H9 (cell line): ENCODE data around the gene FBXL20. TPM values are rescaled to one million over a fixed set of nuclear protein-coding genes. Genes with fewer than 3 reads are reported as not detected.

Source experiments
- DNase-seq: peaks from one replicate; pipeline ENCODE4 v3.0.0-alpha.2; 2017
- H2AFZ ChIP-seq: one replicate; pipeline ENCODE4 v1.6.1; 2013; ENCODE audit warnings: mild to moderate bottlenecking, low read length, control low read depth, moderate library complexity
- H2AK5ac ChIP-seq: 2 replicates; pipeline ENCODE4 v1.6.1; 2013; ENCODE audit warnings: low read length, control low read depth, mixed read lengths; ENCODE audit not compliant: insufficient read length
- H2BK120ac ChIP-seq: one replicate; pipeline ENCODE4 v1.6.1; 2013; ENCODE audit warnings: low read depth, mild to moderate bottlenecking, low read length, control low read depth, inconsistent platforms; ENCODE audit not compliant: poor library complexity, severe bottlenecking
- H2BK12ac ChIP-seq: 2 replicates; pipeline ENCODE4 v1.6.1; 2013; ENCODE audit warnings: low read length, control low read depth, mixed read lengths, low read depth; ENCODE audit not compliant: insufficient read length
- H2BK15ac ChIP-seq: 2 replicates; pipeline ENCODE4 v1.6.1; 2013; ENCODE audit warnings: low read depth, low read length, control low read depth
- H2BK20ac ChIP-seq: one replicate; pipeline ENCODE4 v1.6.1; 2013; ENCODE audit warnings: low read depth, mild to moderate bottlenecking, low read length, control low read depth, inconsistent platforms; ENCODE audit not compliant: poor library complexity, severe bottlenecking
- H2BK5ac ChIP-seq: 2 replicates; pipeline ENCODE4 v1.6.1; 2013; ENCODE audit warnings: low read length, control low read depth, mixed read lengths; ENCODE audit not compliant: insufficient read length
- H3K14ac ChIP-seq: 2 replicates; pipeline ENCODE4 v1.6.1; 2013; ENCODE audit warnings: low read length, control low read depth; ENCODE audit not compliant: insufficient read depth
- H3K18ac ChIP-seq: 2 replicates; pipeline ENCODE4 v1.6.1; 2013; ENCODE audit warnings: low read depth, mild to moderate bottlenecking, mixed read lengths, low read length, control low read depth; ENCODE audit not compliant: insufficient read length
- H3K23ac ChIP-seq: 2 replicates; pipeline ENCODE4 v1.6.1; 2013; ENCODE audit warnings: low read length, control low read depth, mixed read lengths, low read depth; ENCODE audit not compliant: insufficient read length
- H3K23me2 ChIP-seq: 2 replicates; pipeline ENCODE4 v1.6.1; 2013; ENCODE audit warnings: low read depth, mild to moderate bottlenecking, mixed read lengths, low read length, control low read depth; ENCODE audit not compliant: insufficient read length, poor library complexity, severe bottlenecking
- H3K27ac ChIP-seq: 2 replicates; pipeline ENCODE4 v1.5.1; 2013; ENCODE audit warnings: low read length, control low read depth, mixed read lengths, low read depth; ENCODE audit not compliant: insufficient read length
- H3K27me3 ChIP-seq: 2 replicates; pipeline ENCODE4 v1.6.1; 2013; ENCODE audit warnings: low read length, control low read depth, inconsistent platforms; ENCODE audit not compliant: insufficient read depth
- H3K4ac ChIP-seq: 2 replicates; pipeline ENCODE4 v1.6.1; 2013; ENCODE audit warnings: low read depth, mild to moderate bottlenecking, control low read depth, inconsistent platforms, low read length, moderate library complexity
- H3K4me1 ChIP-seq: 2 replicates; pipeline ENCODE4 v1.6.1; 2013; ENCODE audit warnings: low read length, control low read depth, inconsistent platforms; ENCODE audit not compliant: insufficient read depth
- H3K4me2 ChIP-seq: 2 replicates; pipeline ENCODE4 v1.6.1; 2013; ENCODE audit warnings: low read length, control low read depth, mixed read lengths; ENCODE audit not compliant: insufficient read length, insufficient read depth
- H3K56ac ChIP-seq: 2 replicates; pipeline ENCODE4 v1.6.1; 2013; ENCODE audit warnings: low read depth, mild to moderate bottlenecking, mixed read lengths, low read length, control low read depth; ENCODE audit not compliant: insufficient read length
- H3K79me1 ChIP-seq: 2 replicates; pipeline ENCODE4 v1.6.1; 2013; ENCODE audit warnings: low read depth, mild to moderate bottlenecking, moderate library complexity, low read length, control low read depth, inconsistent platforms; ENCODE audit not compliant: insufficient read depth, poor library complexity, severe bottlenecking
- H3K79me2 ChIP-seq: 2 replicates; pipeline ENCODE4 v1.6.1; 2013; ENCODE audit warnings: low read length, control low read depth, inconsistent platforms; ENCODE audit not compliant: insufficient read depth
- H3K9ac ChIP-seq: 2 replicates; pipeline ENCODE4 v1.6.1; 2013; ENCODE audit warnings: low read length, control low read depth, mixed read lengths; ENCODE audit not compliant: insufficient read length; ENCODE audit errors: extremely low read depth
- H3K9me3 ChIP-seq: one replicate; pipeline ENCODE4 v1.6.1; 2013; ENCODE audit warnings: low read depth, low read length, inconsistent platforms; ENCODE audit not compliant: control insufficient read depth
- H3T11ph ChIP-seq: one replicate; pipeline ENCODE4 v1.6.1; 2013; ENCODE audit warnings: mild to moderate bottlenecking, low read length, control low read depth, inconsistent platforms
- H4K20me1 ChIP-seq: one replicate; pipeline ENCODE4 v1.6.1; 2013; ENCODE audit not compliant: control insufficient read depth, insufficient read length, insufficient read depth
- H4K5ac ChIP-seq: 2 replicates; pipeline ENCODE4 v1.6.1; 2013; ENCODE audit warnings: low read depth, mild to moderate bottlenecking, mixed read lengths, low read length, control low read depth; ENCODE audit not compliant: insufficient read length
- H4K8ac ChIP-seq: replicated peaks from 2 replicates; pipeline ENCODE4 v1.6.1; 2013; ENCODE audit warnings: low read length, control low read depth, mixed read lengths, low read depth; ENCODE audit not compliant: insufficient read length
- H4K91ac ChIP-seq: 2 replicates; pipeline ENCODE4 v1.6.1; 2013; ENCODE audit warnings: low read depth, mild to moderate bottlenecking, moderate library complexity, mixed read lengths, low read length, control low read depth; ENCODE audit not compliant: insufficient read length
- H3K27ac Mint-ChIP-seq, 3 experiments: 2 replicates in 2 of 3; 3 replicates in 1 of 3; pipeline ENCODE4 v1.8.0; 2020 to 2021; ENCODE audit warnings: mixed read lengths in 3 of 3, mild to moderate bottlenecking in 1 of 3, moderate library complexity in 1 of 3
- H3K27me3 Mint-ChIP-seq: 2 replicates; pipeline ENCODE4 v1.8.0; 2021; ENCODE audit warnings: low read depth, mild to moderate bottlenecking, moderate library complexity, mixed read lengths
- H3K36me3 Mint-ChIP-seq, 3 experiments: 2 replicates in 2 of 3; 3 replicates in 1 of 3; pipeline ENCODE4 v1.8.0; 2020 to 2021; ENCODE audit warnings: low read depth in 3 of 3, mixed read lengths in 3 of 3; ENCODE audit not compliant: insufficient read depth in 1 of 3
- H3K4me1 Mint-ChIP-seq, 2 experiments: 2 replicates each; pipeline ENCODE4 v1.8.0; 2020; ENCODE audit warnings: mixed read lengths in 2 of 2
- H3K4me3 Mint-ChIP-seq, 2 experiments: 2 replicates in 1 of 2; 3 replicates in 1 of 2; pipeline ENCODE4 v1.8.0; 2020 to 2021; ENCODE audit warnings: mild to moderate bottlenecking in 2 of 2, mixed read lengths in 2 of 2, moderate library complexity in 1 of 2
- H3K9me3 Mint-ChIP-seq, 2 experiments: 2 replicates in 1 of 2; 3 replicates in 1 of 2; pipeline ENCODE4 v1.8.0; 2020; ENCODE audit warnings: mild to moderate bottlenecking in 2 of 2, mixed read lengths in 2 of 2, moderate library complexity in 1 of 2
- WGBS: extraction: QIAGEN DNeasy Blood & Tissue Kit; methylation state at CpG from one replicate; pipeline ENCODE4 v1.1.7; 2013; ENCODE audit warnings: missing lambda C conversion rate, low lambda C conversion rate, mixed read lengths; ENCODE audit not compliant: insufficient read length; ENCODE audit errors: extremely low coverage; 5-methylcytosine and 5-hydroxymethylcytosine counted together
- total RNA-seq: library from RNA; stranded (reverse); gene quantifications from 2 replicates; pipeline ENCODE4 v1.2.1, GENCODE V29; 2021
- TF ChIP-seq, protein P1 (sequence below): fragments of 200-600 bp; sonication (generic); conservative IDR thresholded peaks from 3 replicates; pipeline ENCODE4 v1.8.0; 2021; ENCODE audit warnings: antibody characterized with exemption, mild to moderate bottlenecking

Gene FBXL20
- total RNA-seq, 1 experiment from 2014 or later: 18.4 TPM

DNA sequence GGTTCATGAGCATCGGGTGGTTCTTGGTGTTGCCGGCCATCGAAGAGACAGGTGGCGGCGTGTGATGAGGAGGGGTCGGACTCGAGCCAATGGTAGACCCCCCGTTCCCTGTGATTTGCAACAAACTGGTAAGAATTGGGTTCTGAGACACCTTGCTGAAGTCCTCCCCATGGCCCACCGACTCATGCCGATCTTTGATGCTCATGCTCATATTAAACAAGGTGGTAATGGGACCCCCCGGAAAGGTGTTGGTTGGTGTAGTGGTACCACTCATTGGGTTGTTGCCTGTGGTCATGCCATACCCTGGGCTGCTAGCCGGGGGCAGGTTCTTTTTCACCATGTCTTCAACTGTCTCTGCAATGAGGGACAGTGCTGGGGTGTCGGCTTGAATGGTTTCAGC, 8.9 kb upstream of the FBXL20 start:
- H3K36me3 Mint-ChIP-seq: peaks cover 50 to 71% (median 61%) of the 10 kb centered on the region in 3 experiments
- Histone ChIP-seq H3K27me3 (no peaks in the 10 kb centered on the region), H2BK15ac (no peak overlapping the region), H3K27ac (no peak overlapping the region), H4K20me1 (no peaks in the 10 kb centered on the region), H3K79me1 (peaks cover 3% of the 10 kb centered on the region), H3K79me2 (no peaks in the 10 kb centered on the region), H4K8ac (no peak overlapping the region), H4K5ac (no peak overlapping the region), H3K4me1 (no peaks in the 10 kb centered on the region), H3K9me3 (no peaks in the 10 kb centered on the region), H2AK5ac (no peak overlapping the region), H2BK12ac (no peak overlapping the region), H4K91ac (no peak overlapping the region), H2AFZ (no peak overlapping the region), H2BK20ac (no peak overlapping the region), H3K4me2 (no peak overlapping the region), H3K23ac (no peak overlapping the region), H3K23me2 (no peaks in the 10 kb centered on the region), H2BK5ac (no peak overlapping the region), H3K18ac (no peak overlapping the region), H3K9ac (no peak overlapping the region), H3K56ac (no peak overlapping the region), H3K4ac (no peak overlapping the region), H3K14ac (no peak overlapping the region), H2BK120ac (no peak overlapping the region), H3T11ph (no peak overlapping the region)
- H3K27ac Mint-ChIP-seq: no peak overlapping the region
- peaks cover 0 to 3% of the 10 kb centered on the region in 2 experiments; a peak in 1 of 4 replicates for H3K4me1 Mint-ChIP-seq
- H3K4me3 Mint-ChIP-seq: no peak overlapping the region
- H3K27me3 Mint-ChIP-seq: no peaks in the 10 kb centered on the region
- DNase-seq: no peak
- TF ChIP-seq, protein P1, sequence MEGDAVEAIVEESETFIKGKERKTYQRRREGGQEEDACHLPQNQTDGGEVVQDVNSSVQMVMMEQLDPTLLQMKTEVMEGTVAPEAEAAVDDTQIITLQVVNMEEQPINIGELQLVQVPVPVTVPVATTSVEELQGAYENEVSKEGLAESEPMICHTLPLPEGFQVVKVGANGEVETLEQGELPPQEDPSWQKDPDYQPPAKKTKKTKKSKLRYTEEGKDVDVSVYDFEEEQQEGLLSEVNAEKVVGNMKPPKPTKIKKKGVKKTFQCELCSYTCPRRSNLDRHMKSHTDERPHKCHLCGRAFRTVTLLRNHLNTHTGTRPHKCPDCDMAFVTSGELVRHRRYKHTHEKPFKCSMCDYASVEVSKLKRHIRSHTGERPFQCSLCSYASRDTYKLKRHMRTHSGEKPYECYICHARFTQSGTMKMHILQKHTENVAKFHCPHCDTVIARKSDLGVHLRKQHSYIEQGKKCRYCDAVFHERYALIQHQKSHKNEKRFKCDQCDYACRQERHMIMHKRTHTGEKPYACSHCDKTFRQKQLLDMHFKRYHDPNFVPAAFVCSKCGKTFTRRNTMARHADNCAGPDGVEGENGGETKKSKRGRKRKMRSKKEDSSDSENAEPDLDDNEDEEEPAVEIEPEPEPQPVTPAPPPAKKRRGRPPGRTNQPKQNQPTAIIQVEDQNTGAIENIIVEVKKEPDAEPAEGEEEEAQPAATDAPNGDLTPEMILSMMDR: no peak
- no peaks in the 10 kb centered on the region for H3K9me3 Mint-ChIP-seq
- whole genome bisulfite sequencing: no CpG with 5 or more reads among the region's 13 CpGs
